NOMO-1 (cell line): ENCODE measurements around the gene GON7.
"Not testable (repeated sequence)": the region's sequence is repeated elsewhere in the genome, so short reads cannot be mapped to it uniquely, and the experiment has no call there.

ENCODE experiments used
- DNase-seq, 2 experiments: peaks; one replicate each; lab custom pipeline; 2025; ENCODE audit not compliant: unreplicated experiment in 2 of 2; lab: John Stamatoyannopoulos, UW

The GON7 gene, protein sequence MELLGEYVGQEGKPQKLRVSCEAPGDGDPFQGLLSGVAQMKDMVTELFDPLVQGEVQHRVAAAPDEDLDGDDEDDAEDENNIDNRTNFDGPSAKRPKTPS

GRCh38 chr14:93206793-93207467 lies at the start of gene GON7, which contains the start of gene UBR7:
TSS of gene GON7 (minus strand) at chr14:93207065. CDS start at chr14:93207037, 28 bp downstream.
TSS of gene UBR7 (plus strand) at chr14:93207256. CDS start at chr14:93207292, 36 bp downstream.
- peak; percentile 94 to 96 for DNase-seq

GRCh38 chr14:93249128-93249831 lies 42.4 kb upstream of the GON7 start:
- DNase-seq: no peak

GRCh38 chr14:93246534-93246933 lies 39.7 kb upstream of the GON7 start:
- DNase-seq: no peak

DNA sequence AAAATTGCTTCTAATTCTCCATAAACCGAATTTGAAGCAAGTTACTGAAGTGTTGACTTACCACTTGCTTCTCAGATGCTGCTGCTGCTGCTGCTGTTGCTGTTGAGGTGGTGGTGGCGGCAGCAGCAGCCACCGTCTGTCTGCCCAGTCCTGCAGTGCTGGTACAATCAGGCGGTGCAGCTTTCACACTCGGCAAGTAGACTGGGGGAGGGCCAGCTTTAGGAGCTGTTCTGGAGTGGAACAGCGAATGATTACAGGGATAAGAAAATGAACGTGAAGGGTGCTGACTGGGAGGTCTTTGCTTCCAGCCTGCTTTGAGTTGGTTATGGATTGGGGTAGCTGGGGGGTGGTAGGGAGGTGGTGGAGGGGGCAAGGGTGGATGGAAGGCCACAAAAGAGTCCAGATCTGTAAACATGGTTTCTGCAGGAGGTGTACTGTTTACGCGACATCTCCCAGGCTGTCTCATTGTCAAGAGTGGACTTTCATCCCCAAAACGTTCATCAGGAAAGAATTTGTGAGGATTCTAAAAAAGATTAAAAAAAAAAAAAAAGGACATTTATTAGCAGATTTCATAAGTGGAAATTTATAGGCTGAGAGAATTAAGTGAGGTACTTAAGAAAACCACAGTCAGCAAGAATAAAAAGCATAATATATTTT lies 39.0 kb upstream of the GON7 start:
- DNase-seq: no peak

DNA sequence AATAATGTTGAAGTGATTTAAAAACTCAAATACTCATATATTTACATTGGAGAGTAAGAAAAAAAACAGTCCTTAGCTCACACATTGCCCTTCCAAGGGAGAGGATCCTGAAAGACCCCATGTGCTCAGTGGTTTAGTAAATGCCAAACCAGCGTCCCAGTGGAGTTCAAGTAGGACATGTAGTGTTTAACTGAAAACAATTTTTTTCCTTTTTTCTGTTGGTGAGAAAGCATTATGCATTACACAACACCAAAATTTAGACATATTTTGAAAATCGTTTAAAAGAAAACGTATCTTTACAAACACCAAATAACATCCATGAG lies 33.8 kb upstream of the GON7 start:
- DNase-seq: no peak

- DNase-seq: no peak
Measured at GRCh38 chr14:93239869-93240677, 33.2 kb upstream of the GON7 start.

DNA sequence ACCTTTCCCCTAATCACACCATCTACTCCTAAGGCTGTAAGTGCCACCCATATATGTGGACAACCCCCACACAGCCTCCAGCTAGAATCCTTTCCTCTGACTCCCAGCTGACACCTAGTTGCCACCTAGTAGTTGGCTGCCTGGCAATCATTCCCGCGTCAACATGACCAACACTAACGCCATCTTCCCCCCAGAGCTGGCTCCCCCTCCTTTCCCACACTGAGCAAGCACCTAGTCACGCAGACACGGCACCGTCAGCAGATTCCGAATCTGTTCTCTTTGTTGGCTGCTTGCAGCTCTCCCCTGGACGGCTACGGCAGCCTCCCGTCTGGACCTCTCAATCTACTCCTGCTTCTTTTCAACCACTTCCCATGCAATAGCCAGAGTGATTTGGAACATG lies 27.9 kb upstream of the GON7 start:
- no peak for DNase-seq

GRCh38 chr14:93233078-93233477 lies 26.2 kb upstream of the GON7 start:
- DNase-seq: not testable (repeated sequence)

DNA sequence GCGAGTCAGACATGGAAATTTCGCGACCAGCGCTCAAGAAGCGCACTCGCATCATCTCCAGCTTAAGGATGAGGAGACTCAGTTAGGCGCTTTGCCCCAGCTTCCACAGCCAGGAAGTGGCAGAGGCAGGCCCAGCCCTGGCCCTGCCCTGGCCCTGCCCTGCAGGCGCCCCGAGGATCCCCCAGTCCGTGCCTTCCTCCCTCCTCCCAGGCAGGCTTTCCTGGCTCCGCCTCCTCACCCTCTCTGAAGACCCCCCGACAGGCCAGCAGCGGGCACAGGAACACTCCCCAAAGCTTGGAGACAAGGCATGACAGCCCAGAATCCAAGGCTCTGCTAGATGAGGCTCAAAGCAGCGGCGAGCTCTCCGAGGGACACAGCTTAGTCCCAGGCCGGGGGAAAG lies 25.3 kb upstream of the GON7 start:
- DNase-seq: no peak

DNA sequence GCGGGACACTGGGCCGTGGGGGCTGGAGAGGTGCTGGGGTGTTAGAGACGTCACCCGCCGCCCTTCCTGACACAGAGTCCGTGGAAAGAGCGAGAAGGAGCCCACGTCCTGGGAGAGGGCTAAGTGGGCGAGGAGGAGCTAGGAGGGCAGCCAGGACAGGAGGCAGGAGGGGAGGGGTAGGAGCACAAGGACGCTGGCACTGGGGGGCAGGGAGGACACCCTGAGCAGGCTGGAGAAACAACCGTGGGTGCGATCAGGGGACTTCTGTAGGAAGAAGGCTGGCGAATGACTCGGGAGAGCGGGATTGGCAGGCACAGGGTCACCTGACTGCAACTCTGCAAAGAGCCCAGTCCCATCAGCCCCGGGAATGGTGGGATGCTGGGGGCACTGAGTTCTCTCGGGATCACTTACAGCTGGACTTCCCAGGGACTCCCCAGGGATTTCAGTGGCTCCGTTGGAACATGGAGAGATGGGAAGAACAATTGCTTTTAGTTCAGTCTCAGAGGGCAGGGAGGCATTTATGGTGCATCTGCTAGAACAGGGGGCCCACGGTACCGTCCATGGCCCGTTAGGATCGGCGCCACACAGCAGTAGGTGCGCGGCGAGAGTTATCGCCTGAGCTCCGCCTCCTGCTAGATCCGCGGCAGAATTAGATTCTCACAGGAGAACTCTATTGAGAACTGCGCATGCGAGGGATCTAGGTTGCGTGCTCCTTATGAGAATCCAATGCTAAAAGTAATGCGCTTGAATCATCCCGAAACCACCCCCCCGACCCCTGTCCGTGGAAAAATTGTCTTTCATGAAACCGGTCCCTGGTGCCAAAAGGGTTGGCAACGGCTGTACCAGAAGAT lies 24.5 kb upstream of the GON7 start:
- no peak for DNase-seq

DNA sequence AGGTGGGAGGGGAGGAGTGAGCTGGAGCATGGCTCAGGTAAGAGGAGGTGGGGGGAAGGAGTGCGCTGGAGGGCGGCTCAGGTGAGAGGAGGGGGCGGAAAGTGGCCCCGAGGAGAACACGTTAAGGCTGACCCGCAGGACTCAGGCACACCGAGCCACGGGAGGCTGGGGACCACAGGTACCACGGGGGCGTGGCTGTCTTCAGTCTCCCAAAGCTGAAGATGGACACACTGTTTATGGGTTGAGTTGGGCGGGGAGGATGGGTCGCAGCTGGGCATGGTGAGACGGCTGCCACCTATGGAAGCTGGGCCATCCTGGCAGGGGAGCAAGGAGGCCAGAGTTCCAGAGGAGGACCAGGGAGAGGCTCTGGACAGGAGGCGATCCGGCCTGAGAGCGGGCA lies 23.7 kb upstream of the GON7 start:
- DNase-seq: no peak

- DNase-seq: no peak
Measured at GRCh38 chr14:93228550-93228949, 21.7 kb upstream of the GON7 start.

DNA sequence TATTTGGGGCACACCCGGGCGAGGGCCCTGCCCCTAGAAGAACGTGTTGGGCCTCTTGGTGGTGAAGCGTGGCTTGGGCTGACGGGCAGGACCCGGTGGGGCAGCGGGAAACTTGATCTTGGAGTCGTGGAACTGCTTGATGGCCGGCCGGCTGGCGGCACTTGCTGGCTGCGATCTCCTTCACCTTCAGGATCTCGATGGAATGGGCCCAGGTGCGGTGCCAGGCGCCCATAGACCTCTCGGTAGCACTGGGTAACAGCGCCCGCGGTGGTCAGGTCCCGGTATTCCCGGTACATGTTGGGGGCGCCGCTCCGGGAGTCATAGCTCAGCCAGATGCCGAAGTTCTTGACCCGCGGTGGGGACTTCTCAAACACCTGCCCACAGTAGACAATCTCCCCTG lies 16.7 kb upstream of the GON7 start:
- DNase-seq: no peak

DNA sequence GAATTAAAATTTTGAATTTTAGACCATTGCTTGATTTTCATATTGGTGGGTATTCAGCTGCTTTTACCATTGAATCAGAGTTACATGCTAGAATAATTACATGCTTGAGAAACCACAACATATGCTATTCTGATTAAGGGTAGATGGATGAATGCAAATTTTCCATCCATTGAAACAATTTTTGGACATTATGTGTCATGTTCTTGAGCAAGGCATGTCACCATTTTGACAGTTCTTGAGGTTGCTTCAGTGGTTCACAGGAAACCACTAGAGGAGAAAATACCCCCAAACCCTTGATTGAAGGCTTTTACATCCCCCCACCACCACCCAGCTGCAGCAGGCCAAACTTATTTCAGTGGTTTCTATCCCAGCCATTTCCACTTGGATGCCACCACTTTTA lies 13.6 kb upstream of the GON7 start:
- no peak for DNase-seq

DNA sequence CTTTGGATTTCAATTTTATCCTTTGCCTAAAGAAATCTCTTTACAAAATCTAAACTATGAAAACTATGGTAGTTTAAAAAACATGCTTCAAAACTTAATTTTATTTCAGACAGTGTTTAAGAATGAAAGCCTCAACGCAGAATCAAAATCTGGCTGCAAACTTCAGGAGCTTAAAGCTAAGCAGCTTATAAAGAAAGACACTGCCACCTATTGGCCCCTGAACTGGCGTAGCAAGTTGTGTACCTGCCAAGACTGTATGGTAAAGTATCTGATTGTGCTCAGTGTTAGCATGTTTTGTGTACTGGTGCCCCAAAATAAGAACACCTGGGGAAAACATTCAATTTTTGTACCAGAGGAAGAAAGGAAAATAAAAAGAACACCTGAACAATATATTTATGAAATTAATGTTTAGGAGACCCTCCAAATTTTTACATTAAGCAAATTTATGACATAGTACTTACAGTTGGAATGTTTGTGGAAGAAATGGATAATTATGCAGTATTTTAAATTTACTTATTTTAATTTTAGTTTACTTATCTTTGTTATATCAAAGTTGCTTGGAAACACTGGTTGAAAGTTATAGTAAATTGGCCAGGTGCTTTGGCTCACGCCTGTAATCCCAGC lies 12.3 kb upstream of the GON7 start:
- peak; percentile 8 to 58 for DNase-seq

GRCh38 chr14:93214598-93214997 lies 7.7 kb upstream of the GON7 start:
- no peak for DNase-seq

DNA sequence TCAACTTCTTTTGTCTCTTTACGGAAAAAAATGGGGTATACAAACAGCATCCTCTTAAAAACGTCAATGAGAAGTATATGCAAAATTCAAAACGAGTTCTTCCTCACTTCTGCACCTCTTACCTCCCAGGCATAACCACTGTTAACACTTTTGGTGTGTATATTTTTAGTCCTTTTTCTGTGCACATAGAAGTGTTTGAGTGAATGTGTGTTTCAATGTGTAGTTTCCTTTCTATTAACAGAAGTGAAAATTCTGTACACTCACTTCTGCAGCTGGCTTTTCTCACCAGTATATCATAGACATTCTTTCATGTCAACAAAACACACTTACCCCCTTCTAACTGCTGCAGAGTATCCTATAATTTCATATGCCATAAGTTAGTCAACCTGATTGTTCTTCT lies 5.6 kb upstream of the GON7 start:
- no peak for DNase-seq

GRCh38 chr14:93207468-93208308 lies 823 bp upstream of the GON7 start:
- peak; percentile 40 to 53 for DNase-seq
